WI38 (cell line): ENCODE data around the gene ZNF780B.

Experiments
- H3K4me3 ChIP-seq: 2 replicates; pipeline ENCODE4 v1.5.1; 2011; ENCODE audit warnings: low read depth, mild to moderate bottlenecking, control low read depth, low read length
- CTCF ChIP-seq: IDR thresholded peaks from 2 replicates; pipeline ENCODE4 v1.5.1; 2012; ENCODE audit warnings: low read depth, mild to moderate bottlenecking, control low read depth, low read length

ZNF780B gene

GRCh38 chr19:40090241-40091204, 34.5 kb upstream of the ZNF780B start, which contains the start of gene ZNF780A:
Gene ZNF780A, minus strand, starts transcription at chr19:40090943. Its CDS starts 6,190 bp downstream, at chr19:40084753.
- peak within 1 kb of the TSS; percentile 91 for H3K4me3 ChIP-seq
- no peak for TF ChIP-seq CTCF

GRCh38 chr19:40089462-40089861, 33.4 kb upstream of the ZNF780B start:
- peak overlapping the region; percentile 91 for H3K4me3 ChIP-seq
- TF ChIP-seq CTCF, result no peak

- H3K4me3 ChIP-seq, result no peak overlapping the region
- TF ChIP-seq CTCF, result no peak
Measured at GRCh38 chr19:40088299-40089047, 32.4 kb upstream of the ZNF780B start.

GRCh38 chr19:40084948-40085347, 28.9 kb upstream of the ZNF780B start:
- no peak for TF ChIP-seq CTCF
- H3K4me3 ChIP-seq, result no peak overlapping the region

GRCh38 chr19:40081411-40081810, 25.4 kb upstream of the ZNF780B start:
- no peak for TF ChIP-seq CTCF
- H3K4me3 ChIP-seq, result no peak overlapping the region

GRCh38 chr19:40080289-40080688, 24.3 kb upstream of the ZNF780B start:
- no peak overlapping the region for H3K4me3 ChIP-seq
- TF ChIP-seq CTCF, result no peak
